ENCODE results near the gene TMEM14B.

GRCh38 chr6:10745116-10745515 is 2.5 kb upstream of the TMEM14B start:
- TF ChIP-seq, protein P1, sequence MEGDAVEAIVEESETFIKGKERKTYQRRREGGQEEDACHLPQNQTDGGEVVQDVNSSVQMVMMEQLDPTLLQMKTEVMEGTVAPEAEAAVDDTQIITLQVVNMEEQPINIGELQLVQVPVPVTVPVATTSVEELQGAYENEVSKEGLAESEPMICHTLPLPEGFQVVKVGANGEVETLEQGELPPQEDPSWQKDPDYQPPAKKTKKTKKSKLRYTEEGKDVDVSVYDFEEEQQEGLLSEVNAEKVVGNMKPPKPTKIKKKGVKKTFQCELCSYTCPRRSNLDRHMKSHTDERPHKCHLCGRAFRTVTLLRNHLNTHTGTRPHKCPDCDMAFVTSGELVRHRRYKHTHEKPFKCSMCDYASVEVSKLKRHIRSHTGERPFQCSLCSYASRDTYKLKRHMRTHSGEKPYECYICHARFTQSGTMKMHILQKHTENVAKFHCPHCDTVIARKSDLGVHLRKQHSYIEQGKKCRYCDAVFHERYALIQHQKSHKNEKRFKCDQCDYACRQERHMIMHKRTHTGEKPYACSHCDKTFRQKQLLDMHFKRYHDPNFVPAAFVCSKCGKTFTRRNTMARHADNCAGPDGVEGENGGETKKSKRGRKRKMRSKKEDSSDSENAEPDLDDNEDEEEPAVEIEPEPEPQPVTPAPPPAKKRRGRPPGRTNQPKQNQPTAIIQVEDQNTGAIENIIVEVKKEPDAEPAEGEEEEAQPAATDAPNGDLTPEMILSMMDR (IDR thresholded peaks at IDR 0.05; ENCODE audit: low read length) = no peak
- TF ChIP-seq EZH2 (IDR thresholded peaks at IDR 0.05; ENCODE audit: borderline replicate concordance, low read length) = no peak
